ENCODE data around the gene RARB.

The RARB gene

DNA sequence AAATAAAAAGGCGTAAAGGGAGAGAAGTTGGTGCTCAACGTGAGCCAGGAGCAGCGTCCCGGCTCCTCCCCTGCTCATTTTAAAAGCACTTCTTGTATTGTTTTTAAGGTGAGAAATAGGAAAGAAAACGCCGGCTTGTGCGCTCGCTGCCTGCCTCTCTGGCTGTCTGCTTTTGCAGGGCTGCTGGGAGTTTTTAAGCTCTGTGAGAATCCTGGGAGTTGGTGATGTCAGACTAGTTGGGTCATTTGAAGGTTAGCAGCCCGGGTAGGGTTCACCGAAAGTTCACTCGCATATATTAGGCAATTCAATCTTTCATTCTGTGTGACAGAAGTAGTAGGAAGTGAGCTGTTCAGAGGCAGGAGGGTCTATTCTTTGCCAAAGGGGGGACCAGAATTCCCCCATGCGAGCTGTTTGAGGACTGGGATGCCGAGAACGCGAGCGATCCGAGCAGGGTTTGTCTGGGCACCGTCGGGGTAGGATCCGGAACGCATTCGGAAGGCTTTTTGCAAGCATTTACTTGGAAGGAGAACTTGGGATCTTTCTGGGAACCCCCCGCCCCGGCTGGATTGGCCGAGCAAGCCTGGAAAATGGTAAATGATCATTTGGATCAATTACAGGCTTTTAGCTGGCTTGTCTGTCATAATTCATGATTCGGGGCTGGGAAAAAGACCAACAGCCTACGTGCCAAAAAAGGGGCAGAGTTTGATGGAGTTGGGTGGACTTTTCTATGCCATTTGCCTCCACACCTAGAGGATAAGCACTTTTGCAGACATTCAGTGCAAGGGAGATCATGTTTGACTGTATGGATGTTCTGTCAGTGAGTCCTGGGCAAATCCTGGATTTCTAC, at the start of gene RARB:
TSS of gene RARB (plus strand) at position 322 of the 847 bp plus-strand sequence. CDS start at position 791, 469 bp downstream.
- DNase-seq (ENCODE audit: low spot score), result peak; percentile 80

- no peak for DNase-seq (ENCODE audit: low spot score)
Observed at GRCh38 chr3:25378786-25379311, 49.2 kb upstream of the RARB start.

- DNase-seq (ENCODE audit: low spot score), result no peak
Observed at GRCh38 chr3:25380222-25380739, 47.8 kb upstream of the RARB start.

- no peak for DNase-seq (ENCODE audit: low spot score)
Observed at GRCh38 chr3:25381083-25381482, 47.0 kb upstream of the RARB start.

DNA sequence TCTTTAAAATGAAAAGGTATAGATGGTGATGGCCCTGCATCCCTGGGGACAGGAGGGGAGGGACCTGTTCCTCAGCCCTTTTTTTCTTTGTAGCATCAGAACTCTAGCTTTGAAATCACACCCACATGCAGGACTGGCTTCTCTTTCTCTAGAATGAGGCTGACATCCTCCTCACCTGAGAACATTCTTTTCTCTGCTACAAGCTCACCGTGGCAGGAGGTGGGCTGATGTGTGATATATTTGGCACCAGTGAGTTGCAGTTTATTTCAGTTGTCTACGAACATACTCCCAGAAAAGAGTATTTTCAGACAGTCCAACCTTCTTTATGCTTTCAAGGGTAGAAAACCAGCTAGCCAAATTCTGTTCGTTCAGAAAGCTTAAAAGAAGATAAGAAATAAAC, 43.6 kb upstream of the RARB start:
- DNase-seq (ENCODE audit: low spot score), result no peak

GRCh38 chr3:25385807-25386460, 42.1 kb upstream of the RARB start:
- DNase-seq (ENCODE audit: low spot score), result no peak

DNA sequence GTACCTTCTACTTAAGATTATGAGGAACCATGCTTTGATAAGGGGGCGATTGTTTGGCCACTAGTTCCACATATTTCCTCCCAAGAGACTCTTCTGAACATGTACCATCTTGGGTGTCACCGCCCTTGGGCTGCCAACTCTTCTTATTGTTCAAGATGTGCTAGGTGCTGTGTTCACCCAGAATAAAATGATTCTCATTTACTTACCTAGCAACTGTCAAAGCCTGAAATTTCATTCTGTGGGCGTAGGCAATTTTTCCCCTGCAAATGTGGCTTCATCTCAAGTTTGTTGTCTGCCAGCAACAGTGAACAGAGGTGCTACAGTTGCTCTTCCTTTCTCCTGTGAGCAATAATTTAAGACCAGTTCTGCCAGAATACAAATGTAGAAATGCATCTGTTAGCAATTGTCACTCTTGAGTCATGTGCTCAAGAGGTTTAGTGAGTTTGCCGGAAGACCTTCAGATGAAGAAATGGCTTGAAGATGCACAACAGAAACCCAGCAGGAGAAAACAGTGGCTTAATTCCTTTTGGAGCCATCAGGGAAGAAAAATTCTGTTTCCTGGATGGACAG, 41.3 kb upstream of the RARB start:
- no peak for DNase-seq (ENCODE audit: low spot score)

DNA sequence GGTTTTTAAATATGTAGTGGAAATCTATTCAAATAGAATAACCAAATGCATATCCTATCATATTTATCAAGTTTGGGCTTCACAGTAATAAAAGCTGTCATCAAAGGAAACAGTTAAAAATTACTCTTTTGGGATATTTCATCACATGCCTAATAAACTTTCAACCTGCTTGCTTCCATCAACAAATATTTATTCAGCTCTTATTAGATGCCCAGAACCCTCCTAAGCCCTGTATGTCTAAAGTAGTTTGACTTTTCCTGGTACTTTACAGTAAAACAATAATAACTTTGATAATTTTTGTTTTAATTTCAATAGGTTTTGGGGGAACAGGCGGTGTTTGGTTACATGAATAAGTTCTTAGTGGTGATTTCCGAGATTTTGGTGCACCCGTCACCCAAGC, 37.5 kb upstream of the RARB start:
- DNase-seq (ENCODE audit: low spot score), result no peak

- DNase-seq (ENCODE audit: low spot score), result no peak
Observed at GRCh38 chr3:25396251-25396650, 31.8 kb upstream of the RARB start.

DNA sequence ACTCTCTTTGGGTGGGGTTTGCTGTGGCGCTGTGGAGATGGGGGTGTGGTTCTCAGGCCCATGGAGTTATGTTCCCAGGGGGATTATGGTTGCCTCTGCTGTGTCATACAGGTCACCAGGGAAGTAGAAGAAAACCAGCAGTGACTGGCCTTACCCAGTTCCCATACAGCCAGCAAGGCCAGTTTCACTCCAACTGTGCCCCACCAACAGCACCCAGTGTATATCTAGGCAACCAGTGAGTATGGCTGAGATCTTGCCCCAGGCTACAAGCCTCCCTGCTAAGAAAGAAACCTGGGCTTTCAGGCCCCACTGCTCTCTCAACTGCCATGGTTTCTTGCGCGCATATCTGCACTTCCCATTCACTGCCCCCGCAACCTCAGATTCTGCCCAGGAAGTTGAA, 31.4 kb upstream of the RARB start:
- DNase-seq (ENCODE audit: low spot score), result no peak

DNA sequence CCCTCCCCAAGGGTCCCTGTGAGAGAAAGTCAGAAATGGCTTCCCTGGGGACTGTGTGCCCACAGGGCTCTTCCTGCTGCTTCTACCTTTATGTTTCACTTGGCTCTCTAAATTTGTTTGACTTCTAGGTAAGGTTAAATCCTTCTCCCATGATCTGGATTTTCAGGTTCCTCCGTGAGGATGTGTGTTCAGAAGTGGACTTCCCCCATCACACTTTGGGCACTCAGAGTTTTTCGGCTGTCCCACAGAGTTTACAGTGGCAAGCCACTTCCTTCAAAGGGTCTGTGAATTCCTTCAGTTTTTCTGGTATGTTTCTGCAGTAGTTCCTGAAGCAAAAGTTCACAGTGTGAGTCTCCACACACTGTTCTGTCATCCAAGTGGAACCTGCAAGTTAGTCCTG, 30.9 kb upstream of the RARB start:
- DNase-seq (ENCODE audit: low spot score), result no peak

GRCh38 chr3:25400587-25400986, 27.5 kb upstream of the RARB start:
- no peak for DNase-seq (ENCODE audit: low spot score)

GRCh38 chr3:25403968-25404367, 24.1 kb upstream of the RARB start:
- no peak for DNase-seq (ENCODE audit: low spot score)

- DNase-seq (ENCODE audit: low spot score), result no peak
Observed at GRCh38 chr3:25404569-25404968, 23.5 kb upstream of the RARB start.

GRCh38 chr3:25405335-25405734, 22.7 kb upstream of the RARB start:
- DNase-seq (ENCODE audit: low spot score), result no peak

GRCh38 chr3:25410703-25411102, 17.4 kb upstream of the RARB start:
- DNase-seq (ENCODE audit: low spot score), result no peak

- no peak for DNase-seq (ENCODE audit: low spot score)
Observed at GRCh38 chr3:25412269-25412668, 15.8 kb upstream of the RARB start.

DNA sequence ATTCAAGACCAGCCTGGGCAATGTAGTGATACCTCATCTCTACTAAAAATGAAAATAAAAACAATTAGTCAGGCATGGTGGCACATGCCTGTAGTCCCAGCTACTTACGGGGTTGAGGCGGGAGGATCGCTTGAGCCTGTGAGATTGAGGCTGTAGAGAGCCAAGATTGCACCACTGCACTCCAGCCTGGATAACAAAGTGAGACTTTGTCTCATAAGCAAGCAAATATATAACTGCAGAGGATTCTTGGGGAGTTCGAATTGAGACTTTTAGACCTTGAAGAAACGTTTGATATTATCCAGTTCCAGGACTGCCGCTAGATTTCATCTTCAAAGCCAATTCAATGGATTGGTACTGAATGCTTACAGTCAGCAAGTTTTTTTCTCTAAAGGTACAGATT, 11.9 kb upstream of the RARB start:
- DNase-seq (ENCODE audit: low spot score), result no peak

DNA sequence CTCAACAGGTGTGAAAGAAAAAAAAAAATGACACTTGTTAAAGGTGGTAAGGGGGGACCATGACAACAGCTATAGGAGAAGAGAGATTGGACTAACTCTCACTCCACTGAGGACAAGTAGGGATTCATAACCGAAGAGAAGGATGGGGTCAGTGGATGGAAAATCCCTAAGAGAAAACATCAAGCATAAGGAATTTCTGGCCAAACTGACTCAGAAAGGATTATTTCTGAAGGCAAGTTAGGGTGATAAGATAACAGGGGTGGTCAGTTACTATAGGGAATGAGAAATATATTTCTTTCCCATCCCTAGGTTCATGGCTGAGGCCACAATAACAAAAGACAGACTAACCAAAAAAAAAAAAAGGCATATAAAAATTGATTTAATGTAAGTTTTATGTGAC, 9.5 kb upstream of the RARB start:
- no peak for DNase-seq (ENCODE audit: low spot score)

- no peak for DNase-seq (ENCODE audit: low spot score)
Observed at GRCh38 chr3:25419251-25419650, 8.8 kb upstream of the RARB start.

DNA sequence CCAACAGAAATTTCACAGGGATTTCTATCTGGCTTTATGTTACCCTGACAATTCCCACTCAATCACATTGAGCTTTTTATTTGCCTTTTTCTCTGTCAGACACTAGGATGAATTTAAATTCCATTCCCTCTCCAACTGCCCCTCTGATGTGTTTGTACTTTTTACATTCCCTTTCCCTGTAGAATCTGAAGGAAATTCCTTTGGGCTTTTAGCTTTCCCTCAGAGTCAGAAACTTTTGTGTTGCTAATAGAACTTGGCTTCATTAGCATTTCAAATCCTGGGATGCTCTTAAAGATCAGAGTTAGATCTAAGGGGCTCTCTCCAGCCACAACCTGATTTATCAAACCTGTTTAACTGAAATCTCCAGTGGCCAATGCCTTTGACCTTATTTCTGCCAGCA, 7.9 kb upstream of the RARB start:
- no peak for DNase-seq (ENCODE audit: low spot score)

- DNase-seq (ENCODE audit: low spot score), result no peak
Observed at GRCh38 chr3:25420885-25421284, 7.2 kb upstream of the RARB start.

GRCh38 chr3:25421747-25422146, 6.3 kb upstream of the RARB start:
- peak; percentile 35 for DNase-seq (ENCODE audit: low spot score)
